Trophoblast cell (in vitro differentiated cells and primary cell): ENCODE results near the gene SERINC3.
"Not testable (repeated sequence)": the region's sequence is repeated elsewhere in the genome, so short reads cannot be mapped to it uniquely, and the experiment has no call there.

Experiments
- DNase-seq, 2 donors: peaks; one replicate each; pipeline ENCODE4 v3.0.0-alpha.2; 2016
- H2AFZ ChIP-seq: 2 replicates; pipeline ENCODE4 v1.6.1; 2013; ENCODE audit warnings: low read length, moderate library complexity, mild to moderate bottlenecking; ENCODE audit not compliant: insufficient read depth, poor library complexity
- H2AK5ac ChIP-seq: 2 replicates; pipeline ENCODE4 v1.6.1; 2013; ENCODE audit warnings: mild to moderate bottlenecking, low read length
- H2BK120ac ChIP-seq: 2 replicates; pipeline ENCODE4 v1.6.1; 2013; ENCODE audit warnings: low read length, mild to moderate bottlenecking, moderate library complexity; ENCODE audit not compliant: insufficient read depth, poor library complexity
- H2BK12ac ChIP-seq: 2 replicates; pipeline ENCODE4 v1.6.1; 2013; ENCODE audit warnings: mild to moderate bottlenecking, low read length, moderate library complexity
- H2BK5ac ChIP-seq: 2 replicates; pipeline ENCODE4 v1.6.1; 2013; ENCODE audit warnings: low read length, low read depth, moderate library complexity, mild to moderate bottlenecking; ENCODE audit not compliant: poor library complexity
- H3K14ac ChIP-seq: 2 replicates; pipeline ENCODE4 v1.6.1; 2013; ENCODE audit warnings: mild to moderate bottlenecking, low read length
- H3K18ac ChIP-seq: 2 replicates; pipeline ENCODE4 v1.6.1; 2013; ENCODE audit warnings: mild to moderate bottlenecking, low read length
- H3K23ac ChIP-seq: 2 replicates; pipeline ENCODE4 v1.6.1; 2013; ENCODE audit warnings: low read length
- H3K27ac ChIP-seq: 2 replicates; pipeline ENCODE4 v1.5.1; 2013; ENCODE audit warnings: low read depth, mild to moderate bottlenecking, inconsistent platforms, low read length, moderate library complexity
- H3K27me3 ChIP-seq: 2 replicates; pipeline ENCODE4 v1.6.1; 2013; ENCODE audit warnings: inconsistent platforms, mild to moderate bottlenecking, low read length, moderate library complexity; ENCODE audit not compliant: insufficient read depth
- H3K36me3 ChIP-seq, 2 experiments: 1 replicate in 1 of 2; 2 replicates in 1 of 2; pipeline ENCODE4 v1.6.1; 2013; ENCODE audit warnings: low read length in 2 of 2, mild to moderate bottlenecking in 2 of 2, moderate library complexity in 1 of 2; ENCODE audit not compliant: insufficient read depth in 2 of 2, control insufficient read depth in 1 of 2
- H3K4ac ChIP-seq: 2 replicates; pipeline ENCODE4 v1.6.1; 2013; ENCODE audit warnings: low read depth, mild to moderate bottlenecking, low read length, moderate library complexity
- H3K4me1 ChIP-seq, 2 experiments: 1 replicate in 1 of 2; 2 replicates in 1 of 2; pipeline ENCODE4 v1.6.1; 2013; ENCODE audit warnings: low read length in 2 of 2, mild to moderate bottlenecking in 2 of 2, moderate library complexity in 1 of 2; ENCODE audit not compliant: insufficient read depth in 2 of 2, control insufficient read depth in 1 of 2
- H3K4me2 ChIP-seq: 2 replicates; pipeline ENCODE4 v1.6.1; 2013; ENCODE audit warnings: inconsistent platforms, mild to moderate bottlenecking, low read length, moderate library complexity
- H3K4me3 ChIP-seq: 2 replicates; pipeline ENCODE4 v1.5.1; 2013; ENCODE audit warnings: mild to moderate bottlenecking, low read depth, low read length, inconsistent platforms
- H3K79me1 ChIP-seq: one replicate; pipeline ENCODE4 v1.6.1; 2013; ENCODE audit warnings: low read length
- H3K79me2 ChIP-seq: 2 replicates; pipeline ENCODE4 v1.6.1; 2013; ENCODE audit warnings: low read length, mild to moderate bottlenecking; ENCODE audit not compliant: control insufficient read depth, insufficient read depth, poor library complexity
- H3K9ac ChIP-seq: 2 replicates; pipeline ENCODE4 v1.6.1; 2013; ENCODE audit warnings: mild to moderate bottlenecking, low read length
- H3K9me3 ChIP-seq: 2 replicates; pipeline ENCODE4 v1.6.1; 2013; ENCODE audit warnings: low read depth, mild to moderate bottlenecking, control low read depth, inconsistent platforms, low read length; ENCODE audit not compliant: insufficient read depth
- H4K12ac ChIP-seq: 2 replicates; pipeline ENCODE4 v1.6.1; 2013; ENCODE audit warnings: low read depth, mild to moderate bottlenecking, low read length, moderate library complexity
- H4K8ac ChIP-seq: 2 replicates; pipeline ENCODE4 v1.6.1; 2013; ENCODE audit warnings: low read depth, mild to moderate bottlenecking, low read length, moderate library complexity
- H4K91ac ChIP-seq: one replicate; pipeline ENCODE4 v1.6.1; 2013; ENCODE audit warnings: low read depth, mild to moderate bottlenecking, low read length, moderate library complexity
- WGBS: extraction: QIAGEN DNeasy Blood & Tissue Kit; methylation state at CpG from one replicate; pipeline ENCODE4 v1.1.7; 2013; ENCODE audit warnings: missing lambda C conversion rate; ENCODE audit not compliant: insufficient read length, insufficient coverage; ENCODE audit errors: extremely low coverage; 5-methylcytosine and 5-hydroxymethylcytosine counted together

SERINC3 gene

GRCh38 chr20:44475694-44476560 is 45.9 kb downstream of the SERINC3 start, which contains the start of gene TTPAL:
TTPAL (plus strand) TSS chr20:44475874; CDS start chr20:44480000, 4,126 bp downstream.
- Histone ChIP-seq H3K9ac (peak within 1 kb of the TSS; percentile 88), H3K23ac (no peak within 1 kb of the TSS), H2AFZ (peak within 1 kb of the TSS; percentile 84), H4K91ac (peak within 1 kb of the TSS; percentile 87), H3K36me3 (peaks cover 9% of the 10 kb centered on the region in 2 experiments), H3K4me1 (peaks cover 7 to 13% of the 10 kb centered on the region in 2 experiments), H2BK5ac (peak within 1 kb of the TSS; percentile 58), H4K12ac (peak within 1 kb of the TSS; percentile 85), H3K27ac (no peak within 1 kb of the TSS), H3K4ac (peak within 1 kb of the TSS; percentile 83), H3K79me2 (peaks cover 7% of the 10 kb centered on the region), H3K79me1 (peaks cover 5% of the 10 kb centered on the region), H3K4me3 (peak within 1 kb of the TSS; percentile 92), H2AK5ac (peak within 1 kb of the TSS; percentile 72), H3K14ac (peak within 1 kb of the TSS; percentile 90), H3K27me3 (no peaks in the 10 kb centered on the region), H3K9me3 (no peaks in the 10 kb centered on the region), H3K18ac (peak within 1 kb of the TSS; percentile 93), H3K4me2 (peak within 1 kb of the TSS; percentile 93), H2BK120ac (peak within 1 kb of the TSS; percentile 34), H4K8ac (peak within 1 kb of the TSS; percentile 95), H2BK12ac (peak within 1 kb of the TSS; percentile 36)
- no CpG with 5 or more reads among the region's 55 CpGs for WGBS
- DNase-seq: peak; percentile 90 to 95

GRCh38 chr20:44475372-44475693 is 46.5 kb downstream of the SERINC3 start:
- H3K4me2 ChIP-seq: peak overlapping the region; percentile 93
- no peaks in the 10 kb centered on the region for H3K27me3 ChIP-seq
- H4K91ac ChIP-seq: no peak overlapping the region
- peaks cover 7 to 13% of the 10 kb centered on the region in 2 experiments for H3K4me1 ChIP-seq
- peak overlapping the region; percentile 18 for H4K12ac ChIP-seq
- H3K23ac ChIP-seq: no peak overlapping the region
- no peak overlapping the region for H3K4ac ChIP-seq
- no peak overlapping the region for H3K4me3 ChIP-seq
- no peak overlapping the region for H3K18ac ChIP-seq
- no peak overlapping the region for H2BK5ac ChIP-seq
- no peak overlapping the region for H2BK120ac ChIP-seq
- H3K14ac ChIP-seq: no peak overlapping the region
- no peak overlapping the region for H3K27ac ChIP-seq
- no CpG with 5 or more reads among the region's 2 CpGs for WGBS
- no peak for DNase-seq
- H3K9ac ChIP-seq: no peak overlapping the region
- H3K9me3 ChIP-seq: no peaks in the 10 kb centered on the region
- H4K8ac ChIP-seq: peak overlapping the region; percentile 95
- no peak overlapping the region for H2AK5ac ChIP-seq
- peaks cover 7% of the 10 kb centered on the region for H3K79me2 ChIP-seq
- peak overlapping the region; percentile 84 for H2AFZ ChIP-seq
- no peak overlapping the region for H2BK12ac ChIP-seq
- H3K79me1 ChIP-seq: peaks cover 5% of the 10 kb centered on the region
- H3K36me3 ChIP-seq: peaks cover 4% of the 10 kb centered on the region in 2 experiments

GRCh38 chr20:44472283-44472682 is 49.6 kb downstream of the SERINC3 start:
- H3K18ac ChIP-seq, H3K36me3 ChIP-seq, H3K9ac ChIP-seq, H3K9me3 ChIP-seq, H3K27me3 ChIP-seq, DNase-seq, H3K4me3 ChIP-seq, H3K14ac ChIP-seq, H4K91ac ChIP-seq, H3K23ac ChIP-seq, H3K79me1 ChIP-seq, H2BK12ac ChIP-seq, H2AFZ ChIP-seq, H3K4ac ChIP-seq, H3K4me2 ChIP-seq, H4K8ac ChIP-seq, H4K12ac ChIP-seq, H2BK5ac ChIP-seq, H2BK120ac ChIP-seq, H2AK5ac ChIP-seq, H3K79me2 ChIP-seq, H3K27ac ChIP-seq: not testable (repeated sequence)
- H3K4me1 ChIP-seq: peaks cover 7 to 13% of the 10 kb centered on the region in 2 experiments
- no CpG with 5 or more reads among the region's 9 CpGs for WGBS

- H2AFZ ChIP-seq: no peak overlapping the region
- H2BK12ac ChIP-seq: no peak overlapping the region
- WGBS: no CpG with 5 or more reads among the region's 2 CpGs
- H2AK5ac ChIP-seq: no peak overlapping the region
- H3K79me2 ChIP-seq: peaks cover 7% of the 10 kb centered on the region
- peaks cover 7 to 8% of the 10 kb centered on the region in 2 experiments for H3K4me1 ChIP-seq
- H3K27me3 ChIP-seq: no peaks in the 10 kb centered on the region
- H3K18ac ChIP-seq: no peak overlapping the region
- H3K9ac ChIP-seq: no peak overlapping the region
- no peak overlapping the region for H3K4ac ChIP-seq
- H2BK5ac ChIP-seq: no peak overlapping the region
- H3K79me1 ChIP-seq: peaks cover 5% of the 10 kb centered on the region
- H3K23ac ChIP-seq: no peak overlapping the region
- no peak overlapping the region for H3K4me3 ChIP-seq
- H4K8ac ChIP-seq: no peak overlapping the region
- H3K36me3 ChIP-seq: no peaks in the 10 kb centered on the region
- no peak overlapping the region for H3K14ac ChIP-seq
- H3K9me3 ChIP-seq: no peaks in the 10 kb centered on the region
- no peak overlapping the region for H3K4me2 ChIP-seq
- H3K27ac ChIP-seq: no peak overlapping the region
- DNase-seq: peak in 1 of 2 donors; percentile 45
- H4K91ac ChIP-seq: no peak overlapping the region
- H2BK120ac ChIP-seq: no peak overlapping the region
- no peak overlapping the region for H4K12ac ChIP-seq
Observed at GRCh38 chr20:44471481-44471882, 50.4 kb downstream of the SERINC3 start.
